IPS-18c (cell line): ENCODE results near the gene MIB1.
"Not testable (repeated sequence)": the region's sequence is repeated elsewhere in the genome, so short reads cannot be mapped to it uniquely, and the experiment has no call there.

ENCODE experiments used
- H3K4me3 ChIP-seq: 2 replicates; pipeline ENCODE4 v1.7.0; 2013; ENCODE audit warnings: low read depth, mild to moderate bottlenecking, low read length, moderate library complexity; ENCODE audit not compliant: insufficient read depth
- H3K9me3 ChIP-seq: one replicate; pipeline ENCODE4 v1.6.1; 2013; ENCODE audit warnings: mild to moderate bottlenecking, low read length, moderate library complexity; ENCODE audit not compliant: control insufficient read depth, insufficient read depth

The MIB1 gene

GRCh38 chr18:21740538-21741311 lies at the start of gene MIB1:
MIB1 (plus strand) TSS chr18:21740792; CDS start chr18:21741584, 792 bp downstream.
- peak within 1 kb of the TSS; percentile 95 for H3K4me3 ChIP-seq
- no peaks in the 10 kb centered on the region for H3K9me3 ChIP-seq

- H3K4me3 ChIP-seq, result no peak overlapping the region
- no peaks in the 10 kb centered on the region for H3K9me3 ChIP-seq
Measured at GRCh38 chr18:21693322-21693721, 47.3 kb upstream of the MIB1 start.

GRCh38 chr18:21700528-21701075 lies 40.0 kb upstream of the MIB1 start:
- Histone ChIP-seq H3K9me3 (no peaks in the 10 kb centered on the region), H3K4me3 (no peak overlapping the region)

GRCh38 chr18:21701621-21702020 lies 39.0 kb upstream of the MIB1 start:
- no peak overlapping the region for H3K4me3 ChIP-seq
- peaks cover 3% of the 10 kb centered on the region for H3K9me3 ChIP-seq

GRCh38 chr18:21702602-21703001 lies 38.0 kb upstream of the MIB1 start:
- Histone ChIP-seq H3K9me3 (peaks cover 3% of the 10 kb centered on the region), H3K4me3 (no peak overlapping the region)

GRCh38 chr18:21703241-21703820 lies 37.3 kb upstream of the MIB1 start:
- Histone ChIP-seq H3K9me3 (peaks cover 3% of the 10 kb centered on the region), H3K4me3 (peak overlapping the region; percentile 91)

- Histone ChIP-seq H3K9me3 (peaks cover 3% of the 10 kb centered on the region), H3K4me3 (peak within 1 kb of the TSS; percentile 91)
Measured at GRCh38 chr18:21704603-21705364, 35.8 kb upstream of the MIB1 start, which contains the start of gene ABHD3. ABHD3 (minus strand) TSS chr18:21704774; CDS start chr18:21704665, 109 bp downstream.

- Histone ChIP-seq H3K9me3 (peaks cover 3% of the 10 kb centered on the region), H3K4me3 (no peak overlapping the region)
Measured at GRCh38 chr18:21706386-21706865, 34.2 kb upstream of the MIB1 start.

GRCh38 chr18:21707130-21707529 lies 33.5 kb upstream of the MIB1 start:
- H3K9me3 ChIP-seq, H3K4me3 ChIP-seq: not testable (repeated sequence)

GRCh38 chr18:21714474-21714873 lies 26.1 kb upstream of the MIB1 start:
- no peaks in the 10 kb centered on the region for H3K9me3 ChIP-seq
- H3K4me3 ChIP-seq, result no peak overlapping the region

- Histone ChIP-seq H3K9me3 (no peaks in the 10 kb centered on the region), H3K4me3 (no peak overlapping the region)
Measured at GRCh38 chr18:21722687-21723086, 17.9 kb upstream of the MIB1 start.

GRCh38 chr18:21725201-21725600 lies 15.4 kb upstream of the MIB1 start:
- no peak overlapping the region for H3K4me3 ChIP-seq
- no peaks in the 10 kb centered on the region for H3K9me3 ChIP-seq

GRCh38 chr18:21727702-21728101 lies 12.9 kb upstream of the MIB1 start:
- no peak overlapping the region for H3K4me3 ChIP-seq
- no peaks in the 10 kb centered on the region for H3K9me3 ChIP-seq

- H3K4me3 ChIP-seq, result no peak overlapping the region
- H3K9me3 ChIP-seq, result no peaks in the 10 kb centered on the region
Measured at GRCh38 chr18:21733011-21733410, 7.6 kb upstream of the MIB1 start.

GRCh38 chr18:21735452-21736015 lies 5.1 kb upstream of the MIB1 start:
- no peak overlapping the region for H3K4me3 ChIP-seq
- no peaks in the 10 kb centered on the region for H3K9me3 ChIP-seq

GRCh38 chr18:21736926-21737325 lies 3.7 kb upstream of the MIB1 start:
- not testable (repeated sequence) for H3K9me3 ChIP-seq, H3K4me3 ChIP-seq
